Measurements from ENCODE around the gene SIK2.

Gene SIK2

DNA sequence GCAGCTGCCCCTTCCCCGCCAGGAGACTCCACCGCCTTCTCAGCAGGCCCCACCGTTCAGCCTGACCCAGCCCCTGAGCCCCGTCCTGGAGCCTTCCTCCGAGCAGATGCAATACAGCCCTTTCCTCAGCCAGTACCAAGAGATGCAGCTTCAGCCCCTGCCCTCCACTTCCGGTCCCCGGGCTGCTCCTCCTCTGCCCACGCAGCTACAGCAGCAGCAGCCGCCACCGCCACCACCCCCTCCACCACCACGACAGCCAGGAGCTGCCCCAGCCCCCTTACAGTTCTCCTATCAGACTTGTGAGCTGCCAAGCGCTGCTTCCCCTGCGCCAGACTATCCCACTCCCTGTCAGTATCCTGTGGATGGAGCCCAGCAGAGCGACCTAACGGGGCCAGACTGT is 121.3 kb downstream of the SIK2 start:
- peaks cover 25% of the 10 kb centered on the region for H3K36me3 Mint-ChIP-seq (ENCODE audit: insufficient read depth)
- no peaks in the 10 kb centered on the region for H3K27me3 Mint-ChIP-seq
- no peaks in the 10 kb centered on the region for H3K4me1 Mint-ChIP-seq
- ATAC-seq (replicated peaks; ENCODE audit: extremely low read depth, poor library complexity, severe bottlenecking) (no peak), DNase-seq (ENCODE audit: low spot score in 2 of 2) (no peak)
- no peaks in the 10 kb centered on the region for H3K9me3 Mint-ChIP-seq
- no peak overlapping the region for H3K27ac Mint-ChIP-seq (ENCODE audit: low read depth)
- H3K4me3 Mint-ChIP-seq: no peak overlapping the region

DNA sequence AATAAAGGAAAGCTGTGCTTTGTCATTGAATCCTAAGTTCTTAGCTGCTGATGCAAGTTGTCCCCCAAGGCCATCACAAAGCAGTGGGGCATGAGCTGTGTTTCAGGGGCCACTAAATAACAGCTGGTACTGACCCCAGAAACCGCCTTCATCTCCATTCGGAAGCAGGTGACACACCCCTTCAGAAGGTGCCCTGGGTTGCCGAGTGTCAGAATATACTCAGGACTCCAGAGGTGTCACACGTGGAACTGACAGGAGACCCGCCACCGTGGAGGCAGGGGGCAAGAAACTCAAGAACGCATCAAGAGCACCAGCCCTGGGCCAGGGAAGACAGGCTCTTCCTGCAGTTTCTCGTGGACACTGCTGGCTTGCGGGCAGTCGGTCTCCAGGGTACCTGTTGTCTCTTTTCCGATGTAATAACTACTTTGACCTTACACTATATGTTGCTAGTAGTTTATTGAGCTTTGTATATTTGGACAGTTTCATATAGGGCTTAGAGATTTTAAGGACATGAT is 122.4 kb downstream of the SIK2 start:
- ATAC-seq (replicated peaks; ENCODE audit: extremely low read depth, poor library complexity, severe bottlenecking) (no peak), DNase-seq (ENCODE audit: low spot score in 2 of 2) (no peak)
- Mint-ChIP-seq H3K4me1 (no peaks in the 10 kb centered on the region), H3K27me3 (no peaks in the 10 kb centered on the region), H3K36me3 (ENCODE audit: insufficient read depth) (peaks cover 25% of the 10 kb centered on the region), H3K27ac (ENCODE audit: low read depth) (no peak overlapping the region), H3K4me3 (no peak overlapping the region), H3K9me3 (no peaks in the 10 kb centered on the region)

- no peak for ATAC-seq (replicated peaks; ENCODE audit: extremely low read depth, poor library complexity, severe bottlenecking)
- DNase-seq (ENCODE audit: low spot score in 2 of 2): no peak
- Mint-ChIP-seq H3K36me3 (ENCODE audit: insufficient read depth) (peaks cover 24% of the 10 kb centered on the region), H3K4me3 (no peak overlapping the region), H3K27ac (ENCODE audit: low read depth) (no peak overlapping the region), H3K4me1 (no peaks in the 10 kb centered on the region), H3K27me3 (no peaks in the 10 kb centered on the region), H3K9me3 (no peaks in the 10 kb centered on the region)
Observed at GRCh38 chr11:111725621-111726020, 123.4 kb downstream of the SIK2 start.

- H3K27me3 Mint-ChIP-seq: no peaks in the 10 kb centered on the region
- H3K27ac Mint-ChIP-seq (ENCODE audit: low read depth): no peak overlapping the region
- DNase-seq (ENCODE audit: low spot score in 2 of 2) (no peak), ATAC-seq (replicated peaks; ENCODE audit: extremely low read depth, poor library complexity, severe bottlenecking) (no peak)
- H3K4me1 Mint-ChIP-seq: no peaks in the 10 kb centered on the region
- H3K4me3 Mint-ChIP-seq: no peak overlapping the region
- no peaks in the 10 kb centered on the region for H3K9me3 Mint-ChIP-seq
- H3K36me3 Mint-ChIP-seq (ENCODE audit: insufficient read depth): peaks cover 24% of the 10 kb centered on the region
Observed at GRCh38 chr11:111726301-111726713, 124.1 kb downstream of the SIK2 start.

- no peaks in the 10 kb centered on the region for H3K27me3 Mint-ChIP-seq
- H3K4me1 Mint-ChIP-seq: no peaks in the 10 kb centered on the region
- DNase-seq (ENCODE audit: low spot score in 2 of 2): no peak
- H3K36me3 Mint-ChIP-seq (ENCODE audit: insufficient read depth): peaks cover 23% of the 10 kb centered on the region
- no peak overlapping the region for H3K4me3 Mint-ChIP-seq
- no peaks in the 10 kb centered on the region for H3K9me3 Mint-ChIP-seq
- no peak for ATAC-seq (replicated peaks; ENCODE audit: extremely low read depth, poor library complexity, severe bottlenecking)
- no peak overlapping the region for H3K27ac Mint-ChIP-seq (ENCODE audit: low read depth)
Observed at GRCh38 chr11:111727431-111727830, 125.2 kb downstream of the SIK2 start.

GRCh38 chr11:111729071-111729830 is 127.0 kb downstream of the SIK2 start:
- DNase-seq (ENCODE audit: low spot score in 2 of 2): no peak
- no peak overlapping the region for H3K4me3 Mint-ChIP-seq
- peaks cover 11% of the 10 kb centered on the region for H3K36me3 Mint-ChIP-seq (ENCODE audit: insufficient read depth)
- H3K9me3 Mint-ChIP-seq: no peaks in the 10 kb centered on the region
- H3K27me3 Mint-ChIP-seq: no peaks in the 10 kb centered on the region
- no peak overlapping the region for H3K27ac Mint-ChIP-seq (ENCODE audit: low read depth)
- H3K4me1 Mint-ChIP-seq: no peaks in the 10 kb centered on the region
- no peak for ATAC-seq (replicated peaks; ENCODE audit: extremely low read depth, poor library complexity, severe bottlenecking)

GRCh38 chr11:111729831-111730311 is 127.6 kb downstream of the SIK2 start:
- no peaks in the 10 kb centered on the region for H3K9me3 Mint-ChIP-seq
- peaks cover 6% of the 10 kb centered on the region for H3K36me3 Mint-ChIP-seq (ENCODE audit: insufficient read depth)
- no peaks in the 10 kb centered on the region for H3K4me1 Mint-ChIP-seq
- no peak for ATAC-seq (replicated peaks; ENCODE audit: extremely low read depth, poor library complexity, severe bottlenecking)
- H3K27me3 Mint-ChIP-seq: no peaks in the 10 kb centered on the region
- H3K27ac Mint-ChIP-seq (ENCODE audit: low read depth): peak overlapping the region; percentile 13
- H3K4me3 Mint-ChIP-seq: no peak overlapping the region
- DNase-seq (ENCODE audit: low spot score in 2 of 2): no peak

GRCh38 chr11:111730871-111731591 is 128.8 kb downstream of the SIK2 start:
- no peaks in the 10 kb centered on the region for H3K27me3 Mint-ChIP-seq
- peaks cover 9% of the 10 kb centered on the region for H3K36me3 Mint-ChIP-seq (ENCODE audit: insufficient read depth)
- no peaks in the 10 kb centered on the region for H3K4me1 Mint-ChIP-seq
- H3K9me3 Mint-ChIP-seq: no peaks in the 10 kb centered on the region
- DNase-seq (ENCODE audit: low spot score in 2 of 2) (no peak), ATAC-seq (replicated peaks; ENCODE audit: extremely low read depth, poor library complexity, severe bottlenecking) (no peak)
- H3K27ac Mint-ChIP-seq (ENCODE audit: low read depth): no peak overlapping the region
- H3K4me3 Mint-ChIP-seq: no peak overlapping the region

GRCh38 chr11:111731821-111732220 is 129.6 kb downstream of the SIK2 start:
- Mint-ChIP-seq H3K4me3 (no peak overlapping the region), H3K27ac (ENCODE audit: low read depth) (no peak overlapping the region), H3K4me1 (no peaks in the 10 kb centered on the region), H3K27me3 (no peaks in the 10 kb centered on the region), H3K36me3 (ENCODE audit: insufficient read depth) (peaks cover 9% of the 10 kb centered on the region), H3K9me3 (no peaks in the 10 kb centered on the region)
- ATAC-seq (replicated peaks; ENCODE audit: extremely low read depth, poor library complexity, severe bottlenecking): no peak
- DNase-seq (ENCODE audit: low spot score in 2 of 2): no peak

DNA sequence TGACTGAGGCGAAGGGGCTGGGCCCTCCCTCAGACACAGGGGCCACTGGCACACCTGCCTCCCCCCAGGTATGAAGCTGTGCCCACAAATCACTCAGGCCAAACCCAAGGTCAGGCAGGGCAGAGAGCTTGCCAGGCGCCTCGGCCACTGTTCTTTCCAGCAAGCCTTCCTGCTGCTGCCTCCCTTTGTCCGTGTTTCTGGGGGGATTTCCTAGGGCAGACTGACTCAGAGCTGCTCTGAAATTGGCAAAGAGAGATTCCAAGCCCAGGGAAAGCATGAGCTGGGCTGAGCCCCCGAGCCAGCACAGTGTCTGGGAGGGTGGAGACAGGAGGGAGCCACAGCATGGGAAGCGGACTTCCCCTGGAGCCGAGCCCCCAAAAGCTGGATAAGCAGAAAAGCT is 130.8 kb downstream of the SIK2 start:
- no peaks in the 10 kb centered on the region for H3K9me3 Mint-ChIP-seq
- H3K27ac Mint-ChIP-seq (ENCODE audit: low read depth): peak overlapping the region; percentile 16
- DNase-seq (ENCODE audit: low spot score in 2 of 2) (no peak), ATAC-seq (replicated peaks; ENCODE audit: extremely low read depth, poor library complexity, severe bottlenecking) (no peak)
- no peaks in the 10 kb centered on the region for H3K4me1 Mint-ChIP-seq
- no peak overlapping the region for H3K4me3 Mint-ChIP-seq
- no peaks in the 10 kb centered on the region for H3K27me3 Mint-ChIP-seq
- H3K36me3 Mint-ChIP-seq (ENCODE audit: insufficient read depth): peaks cover 5% of the 10 kb centered on the region

DNA sequence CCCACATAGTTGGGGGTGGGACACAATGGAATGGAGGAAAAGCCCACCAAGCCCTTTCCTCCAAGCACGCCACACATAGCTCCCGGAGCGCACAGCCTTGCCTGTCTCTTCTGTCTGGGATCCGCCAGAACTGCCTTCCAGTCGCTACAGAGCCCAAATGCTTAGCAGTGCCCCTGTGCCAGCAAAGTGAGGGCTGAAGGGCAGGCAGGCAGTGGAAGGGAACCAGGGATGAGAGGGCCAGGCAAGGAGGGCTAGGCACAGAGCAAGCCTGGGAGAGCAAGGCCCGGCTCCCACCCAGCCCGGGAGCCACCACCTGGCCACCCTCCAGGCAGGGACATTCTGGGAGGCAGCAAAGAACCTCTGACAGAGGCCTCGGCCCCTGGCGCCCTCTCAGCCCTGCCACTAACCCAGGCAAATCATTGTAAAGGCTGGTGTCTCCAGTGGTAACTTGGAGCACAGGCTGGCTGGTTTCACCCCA is 131.4 kb downstream of the SIK2 start:
- no peak for DNase-seq (ENCODE audit: low spot score in 2 of 2)
- Mint-ChIP-seq H3K9me3 (no peaks in the 10 kb centered on the region), H3K27ac (ENCODE audit: low read depth) (no peak overlapping the region), H3K4me3 (no peak overlapping the region), H3K36me3 (ENCODE audit: insufficient read depth) (peaks cover 7% of the 10 kb centered on the region), H3K4me1 (no peaks in the 10 kb centered on the region), H3K27me3 (no peaks in the 10 kb centered on the region)
- no peak for ATAC-seq (replicated peaks; ENCODE audit: extremely low read depth, poor library complexity, severe bottlenecking)

DNA sequence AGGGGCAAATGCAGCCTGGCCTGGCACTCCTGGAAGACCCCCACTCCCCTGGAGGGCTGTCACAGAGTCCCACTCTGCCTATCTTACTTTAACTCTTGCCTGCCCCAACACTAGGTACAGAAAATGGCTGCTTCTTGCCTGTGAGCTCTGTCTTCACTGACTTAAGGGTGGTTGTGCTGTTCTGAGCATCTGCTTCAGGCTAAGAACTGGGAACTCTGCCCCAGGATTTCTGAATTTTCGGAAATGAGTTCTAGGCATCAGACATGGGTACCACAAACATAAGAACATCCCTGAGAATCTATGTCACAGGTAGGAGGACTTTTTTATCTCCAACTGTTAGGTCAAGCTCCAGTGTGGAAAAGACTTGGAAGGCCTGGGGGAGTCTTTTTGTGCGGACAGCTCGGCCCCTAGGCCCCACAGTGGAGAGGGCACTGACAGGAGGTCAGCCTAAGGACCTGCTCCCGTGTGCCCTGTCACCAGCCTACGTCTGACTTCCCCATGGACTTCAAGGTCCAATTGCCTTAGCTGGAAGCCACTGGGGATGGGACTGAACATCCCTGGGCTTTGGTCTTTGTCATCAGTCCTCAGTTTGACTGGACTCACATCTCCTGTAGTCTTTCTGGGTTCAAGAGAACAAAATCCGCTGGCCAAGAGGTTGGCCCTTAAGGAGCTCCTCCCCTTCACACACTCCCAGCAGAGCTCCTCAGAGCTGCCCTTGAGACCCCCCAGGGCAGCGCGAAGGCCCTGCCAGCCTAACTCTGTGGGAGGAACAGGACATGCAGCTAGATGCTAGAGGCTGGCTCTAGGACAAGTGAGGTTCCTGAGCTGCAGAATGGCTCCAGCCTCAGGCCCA is 132.1 kb downstream of the SIK2 start:
- H3K4me1 Mint-ChIP-seq: no peaks in the 10 kb centered on the region
- DNase-seq (ENCODE audit: low spot score in 2 of 2) (no peak), ATAC-seq (replicated peaks; ENCODE audit: extremely low read depth, poor library complexity, severe bottlenecking) (no peak)
- peak overlapping the region; percentile 67 for H3K27ac Mint-ChIP-seq (ENCODE audit: low read depth)
- H3K36me3 Mint-ChIP-seq (ENCODE audit: insufficient read depth): peaks cover 7% of the 10 kb centered on the region
- H3K4me3 Mint-ChIP-seq: no peak overlapping the region
- no peaks in the 10 kb centered on the region for H3K9me3 Mint-ChIP-seq
- no peaks in the 10 kb centered on the region for H3K27me3 Mint-ChIP-seq

Data from central memory CD8-positive, alpha-beta T cell (primary cell).